Adrenal gland (tissue), 12 donors: ENCODE measurements around the gene IL17RC. TPM values are rescaled to one million over a fixed set of nuclear protein-coding genes. Genes with fewer than 3 reads are reported as not detected.
A peak's percentile ranks its signal among the peaks of the same experiment; 100 is the strongest.

Experiments
- DNase-seq, 7 donors: peaks; one replicate each; pipeline ENCODE4 v3.0.0-alpha.2; 2019 to 2020
- H3K27ac ChIP-seq, 5 donors: fragments of 200-600 bp; sonication (generic) in 4 of 5; 1 replicate in 3 of 5; 2 replicates in 2 of 5; pipeline versions ENCODE4 v1.5.1 to v1.8.0; 2016 to 2020; ENCODE audit warnings: mild to moderate bottlenecking in 1 of 5
- H3K27me3 ChIP-seq: fragments of 200-600 bp; 2 replicates; pipeline ENCODE4 v1.8.0; 2021
- H3K36me3 ChIP-seq, 2 donors: fragments of 200-600 bp; replicated peaks in 1 of 2; 1 replicate in 1 of 2; 2 replicates in 1 of 2; pipeline versions ENCODE4 v1.5.1 to v1.8.0; 2018 to 2022
- H3K4me1 ChIP-seq, 2 donors: fragments of 200-600 bp; replicated peaks in 1 of 2; 1 replicate in 1 of 2; 2 replicates in 1 of 2; pipeline versions ENCODE4 v1.5.1 to v1.8.0; 2018 to 2021
- H3K4me3 ChIP-seq, 4 donors: fragments of 200-600 bp; sonication (generic) in 3 of 4; one replicate each; pipeline ENCODE4 v1.5.1; 2016 to 2018
- H3K9me3 ChIP-seq, 3 donors: fragments of 200-600 bp; sonication (generic) in 1 of 3; replicated peaks in 1 of 3; 1 replicate in 2 of 3; 2 replicates in 1 of 3; pipeline versions ENCODE4 v1.5.1 to v1.8.0; 2016 to 2021
- CTCF ChIP-seq, 6 experiments: fragments of 450-650 bp in 4 of 6; fragments of 200-600 bp in 2 of 6; sonication (generic) in 1 of 6; IDR thresholded peaks; 1 replicate in 5 of 6; 2 replicates in 1 of 6; pipeline versions ENCODE4 v1.5.1 to v1.8.0; 2016 to 2021; ENCODE audit warnings: antibody characterized with exemption in 6 of 6, mild to moderate bottlenecking in 2 of 6, moderate library complexity in 1 of 6
- POLR2A ChIP-seq, 2 donors: fragments of 450-650 bp; IDR thresholded peaks; one replicate each; pipeline ENCODE4 v1.6.1; 2017; ENCODE audit warnings: antibody characterized with exemption in 2 of 2, mild to moderate bottlenecking in 2 of 2, moderate library complexity in 1 of 2
- WGBS, 4 donors: extraction: QIAGEN DNeasy Blood & Tissue Kit in 2 of 4; methylation state at CpG; one replicate each; pipeline versions ENCODE4 v1.1.5 to v1.1.7; 2013 to 2017; 5-methylcytosine and 5-hydroxymethylcytosine counted together
- intact Hi-C, 2 donors: fragments of 100-400 bp; cut with DNase I; formaldehyde crosslinking; loops; one replicate each; pipeline versions ENCODE4 v1.14.1 to v1.15.0; 2022 to 2023
- polyA plus RNA-seq, 3 donors: library from polyadenylated mRNA; stranded (reverse); fragments of 200-250 nt in 2 of 3; fragments of 350-450 nt in 1 of 3; fragmentation: Illumina TruSeq in 1 of 3; extraction: RNeasy Lipid Tissue Mini Kit (QIAGEN cat#74804) in 1 of 3; gene quantifications; one replicate each; pipeline ENCODE4 v1.2.3, GENCODE V29; 2013 to 2014
- total RNA-seq, 9 donors: library from RNA; depleted of rRNA in 4 of 9; stranded (reverse); fragments of >200 nt in 4 of 9; fragments of 120-200 nt in 1 of 9; fragmentation: NEBNext Ultra II Directional in 1 of 9; extraction: Animal tissue kit (Norgen Biotek cat#: 25700) in 1 of 9; gene quantifications; one replicate each; pipeline versions ENCODE4 v1.1.0 to v1.2.4, GENCODE V29; 2013 to 2023
- donor health status: healthy with polysubstance abuse.
- donor health status: Bipolar disorder and iron deficiency.
- donor health status: DM: yes; HTN: yes; CAD: no.
- donor health status: DM: no; HTN: no; CAD: no.
- donor health status: DM: no; HTN: no; CAD: no.
- donor health status: DM: yes; HTN: yes; CAD: no.

The IL17RC gene
- total and polyA plus RNA-seq, 12 donors: 20.5 to 283 (median 90.4) TPM

- no peaks in the 10 kb centered on the region for H3K9me3 ChIP-seq
- peak in 2 of 7 donors; percentile 32 to 61 for DNase-seq
- H3K4me3 ChIP-seq: no peak overlapping the region
- 44 to 65% (median 54%) methylated on average over 6 to 7 of the region's 7 CpGs for WGBS, 4 donors
- peaks cover 23 to 47% of the 10 kb centered on the region in 2 donors for H3K4me1 ChIP-seq
- H3K27ac ChIP-seq: peak overlapping the region in 3 of 5 donors; percentile 27 to 65 (median 29)
- no peaks in the 10 kb centered on the region for H3K27me3 ChIP-seq
- H3K36me3 ChIP-seq: no peaks in the 10 kb centered on the region
- intact Hi-C loops: no loop called here
- peak in 1 of 6 experiments; percentile 3 for TF ChIP-seq CTCF (IDR thresholded peaks at IDR 0.05)
- TF ChIP-seq POLR2A (IDR thresholded peaks at IDR 0.05): peak in 1 of 2 donors; percentile 27
Measured at GRCh38 chr3:9912294-9912935, 4.5 kb upstream of the IL17RC start.

- peaks cover 31 to 59% of the 10 kb centered on the region in 2 donors for H3K4me1 ChIP-seq
- H3K36me3 ChIP-seq: no peaks in the 10 kb centered on the region
- H3K4me3 ChIP-seq: no peak overlapping the region
- H3K27me3 ChIP-seq: no peaks in the 10 kb centered on the region
- intact Hi-C loops: no loop called here
- peak overlapping the region in 3 of 5 donors; percentile 79 to 95 (median 93) for H3K27ac ChIP-seq
- H3K9me3 ChIP-seq: no peaks in the 10 kb centered on the region
- 55 to 71% (median 57%) methylated on average over 5 of the region's 5 CpGs for WGBS, 4 donors
- TF ChIP-seq POLR2A (IDR thresholded peaks at IDR 0.05) (no peak), CTCF (IDR thresholded peaks at IDR 0.05) (no peak)
- peak in 1 of 7 donors; percentile 34 for DNase-seq
Measured at GRCh38 chr3:9913601-9914000, 3.3 kb upstream of the IL17RC start.

- Histone ChIP-seq H3K36me3 (no peaks in the 10 kb centered on the region), H3K27ac (peak overlapping the region in 3 of 5 donors; percentile 79 to 95 (median 93)), H3K4me3 (no peak overlapping the region), H3K4me1 (peaks cover 31 to 62% of the 10 kb centered on the region in 2 donors), H3K9me3 (no peaks in the 10 kb centered on the region), H3K27me3 (no peaks in the 10 kb centered on the region)
- 35 to 55% (median 47%) methylated on average over 1 of the region's 1 CpG for WGBS, 4 donors
- TF ChIP-seq CTCF (IDR thresholded peaks at IDR 0.05) (no peak), POLR2A (IDR thresholded peaks at IDR 0.05) (no peak)
- intact Hi-C loops: no loop called here
- peak in 3 of 7 donors; percentile 41 to 72 (median 56) for DNase-seq
Measured at GRCh38 chr3:9914011-9914410, 2.9 kb upstream of the IL17RC start.

GRCh38 chr3:9914559-9915253, 2.2 kb upstream of the IL17RC start:
- no peaks in the 10 kb centered on the region for H3K36me3 ChIP-seq
- peak overlapping the region; percentile 64 to 95 (median 84) for H3K27ac ChIP-seq
- H3K9me3 ChIP-seq: no peaks in the 10 kb centered on the region
- peaks cover 31 to 62% of the 10 kb centered on the region in 2 donors for H3K4me1 ChIP-seq
- WGBS, 4 donors: 19 to 35% (median 28%) methylated on average over 6 to 15 of the region's 15 CpGs
- peak overlapping the region in 2 of 4 donors; percentile 20 to 69 for H3K4me3 ChIP-seq
- no peak for DNase-seq
- TF ChIP-seq POLR2A (IDR thresholded peaks at IDR 0.05): no peak
- no peak for TF ChIP-seq CTCF (IDR thresholded peaks at IDR 0.05)
- no peaks in the 10 kb centered on the region for H3K27me3 ChIP-seq
- intact Hi-C loops: no loop called here
